Breast epithelium (tissue), 3 donors: ENCODE data around the gene MAP3K21.

Source experiments
- POLR2A ChIP-seq: fragments of 450-650 bp; IDR thresholded peaks from one replicate; pipeline ENCODE4 v1.6.1; 2016; ENCODE audit warnings: antibody characterized with exemption, mild to moderate bottlenecking, moderate library complexity
- TF ChIP-seq, protein P1 (sequence below), 3 donors: fragments of 450-650 bp; IDR thresholded peaks; one replicate each; pipeline ENCODE4 v1.5.1; 2016 to 2017; ENCODE audit warnings: antibody characterized with exemption in 3 of 3, mild to moderate bottlenecking in 3 of 3, moderate library complexity in 3 of 3

DNA sequence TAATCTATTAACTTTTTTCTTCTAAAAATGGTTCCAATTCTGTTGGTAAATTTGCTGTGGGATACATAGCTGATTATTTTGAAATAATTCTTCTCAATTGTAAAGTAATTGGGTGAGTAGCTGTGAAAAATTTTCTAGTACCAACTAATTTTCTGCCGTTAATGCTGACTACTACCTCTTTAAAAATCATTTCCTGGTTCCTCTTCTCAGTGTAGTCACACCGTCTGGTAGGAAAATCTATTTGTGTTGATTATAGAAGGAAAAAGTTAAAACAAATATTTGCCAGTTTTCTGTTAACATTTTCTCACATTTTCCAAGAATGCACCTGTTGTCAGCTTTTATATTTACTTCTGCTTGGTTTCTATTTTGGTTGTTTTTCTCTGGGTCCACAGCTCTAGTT lies 82.0 kb downstream of the MAP3K21 start:
- TF ChIP-seq, protein P1, sequence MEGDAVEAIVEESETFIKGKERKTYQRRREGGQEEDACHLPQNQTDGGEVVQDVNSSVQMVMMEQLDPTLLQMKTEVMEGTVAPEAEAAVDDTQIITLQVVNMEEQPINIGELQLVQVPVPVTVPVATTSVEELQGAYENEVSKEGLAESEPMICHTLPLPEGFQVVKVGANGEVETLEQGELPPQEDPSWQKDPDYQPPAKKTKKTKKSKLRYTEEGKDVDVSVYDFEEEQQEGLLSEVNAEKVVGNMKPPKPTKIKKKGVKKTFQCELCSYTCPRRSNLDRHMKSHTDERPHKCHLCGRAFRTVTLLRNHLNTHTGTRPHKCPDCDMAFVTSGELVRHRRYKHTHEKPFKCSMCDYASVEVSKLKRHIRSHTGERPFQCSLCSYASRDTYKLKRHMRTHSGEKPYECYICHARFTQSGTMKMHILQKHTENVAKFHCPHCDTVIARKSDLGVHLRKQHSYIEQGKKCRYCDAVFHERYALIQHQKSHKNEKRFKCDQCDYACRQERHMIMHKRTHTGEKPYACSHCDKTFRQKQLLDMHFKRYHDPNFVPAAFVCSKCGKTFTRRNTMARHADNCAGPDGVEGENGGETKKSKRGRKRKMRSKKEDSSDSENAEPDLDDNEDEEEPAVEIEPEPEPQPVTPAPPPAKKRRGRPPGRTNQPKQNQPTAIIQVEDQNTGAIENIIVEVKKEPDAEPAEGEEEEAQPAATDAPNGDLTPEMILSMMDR (IDR thresholded peaks at IDR 0.05), result no peak
- no peak for TF ChIP-seq POLR2A
